ENCODE results near the gene PITPNC1.
"Not testable (repeated sequence)": the region's sequence is repeated elsewhere in the genome, so short reads cannot be mapped to it uniquely, and the experiment has no call there.

PITPNC1 gene

DNA sequence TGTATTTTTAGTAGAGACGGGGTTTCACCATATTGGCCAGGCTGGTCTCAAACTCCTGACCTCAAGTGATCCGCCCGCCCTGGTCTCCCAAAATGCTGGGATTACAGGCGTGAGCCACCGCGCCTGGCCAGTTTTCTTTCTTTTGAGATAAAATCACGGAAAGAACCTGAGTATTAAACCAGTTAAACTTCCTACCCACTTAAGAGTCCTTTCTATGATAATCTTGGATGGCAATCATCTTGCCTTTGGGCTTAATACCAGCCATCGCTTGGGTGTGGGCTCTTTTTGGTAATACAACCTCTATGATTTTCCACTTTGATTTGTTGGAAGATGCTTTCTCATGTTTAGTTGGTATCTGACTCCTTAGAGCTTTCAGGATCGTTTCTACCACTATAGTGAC lies 24.0 kb downstream of the PITPNC1 start:
- DNase-seq (ENCODE audit: low read depth) = no peak

DNA sequence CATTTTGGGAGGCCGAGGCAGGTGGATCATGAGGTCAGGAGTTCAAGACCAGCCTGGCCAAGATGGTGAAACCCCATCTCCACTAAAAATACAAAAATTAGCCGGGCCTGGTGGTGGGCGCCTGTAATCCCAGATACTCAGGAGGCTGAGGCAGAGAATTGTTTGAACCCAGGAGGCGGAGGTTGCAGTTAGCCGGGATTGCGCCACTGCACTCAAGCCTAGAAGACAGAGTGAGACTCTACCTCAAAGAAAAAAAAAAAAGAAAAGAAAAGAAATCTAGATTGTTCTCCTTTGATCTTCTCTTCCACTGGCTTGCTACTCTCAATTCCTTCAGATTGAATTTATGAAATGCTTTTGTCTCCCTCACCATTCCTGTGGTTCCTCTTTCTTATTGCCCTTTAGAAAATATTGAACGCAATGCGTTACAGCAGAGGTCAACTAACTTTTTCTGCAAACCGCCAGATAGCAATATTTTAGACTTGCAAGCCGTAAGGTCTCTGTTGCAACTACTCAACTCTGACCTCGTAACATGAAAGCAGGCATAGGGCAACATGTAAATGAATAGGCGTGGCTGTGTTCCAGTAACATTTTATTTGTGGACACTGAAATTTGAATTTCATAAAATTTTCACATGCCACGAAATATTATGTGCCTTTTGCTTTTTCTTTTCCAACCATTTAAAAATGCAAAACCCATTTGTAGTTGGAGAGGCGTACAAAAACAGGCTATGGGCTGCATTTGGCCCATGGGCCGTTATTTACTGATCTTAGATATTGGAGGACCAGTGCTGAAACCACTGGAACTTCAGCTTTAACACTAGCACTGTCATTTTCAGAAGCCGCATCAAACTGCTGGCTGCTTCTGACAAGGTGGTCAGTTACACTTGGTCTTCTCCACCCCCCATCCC lies 24.8 kb downstream of the PITPNC1 start:
- no peak for DNase-seq (ENCODE audit: low read depth)

- no peak for DNase-seq (ENCODE audit: low read depth)
Measured at GRCh38 chr17:67403065-67403464, 26.0 kb downstream of the PITPNC1 start.

- no peak for DNase-seq (ENCODE audit: low read depth)
Measured at GRCh38 chr17:67403483-67403882, 26.4 kb downstream of the PITPNC1 start.

GRCh38 chr17:67408455-67408830 lies 31.4 kb downstream of the PITPNC1 start:
- DNase-seq (ENCODE audit: low read depth) = not testable (repeated sequence)

DNA sequence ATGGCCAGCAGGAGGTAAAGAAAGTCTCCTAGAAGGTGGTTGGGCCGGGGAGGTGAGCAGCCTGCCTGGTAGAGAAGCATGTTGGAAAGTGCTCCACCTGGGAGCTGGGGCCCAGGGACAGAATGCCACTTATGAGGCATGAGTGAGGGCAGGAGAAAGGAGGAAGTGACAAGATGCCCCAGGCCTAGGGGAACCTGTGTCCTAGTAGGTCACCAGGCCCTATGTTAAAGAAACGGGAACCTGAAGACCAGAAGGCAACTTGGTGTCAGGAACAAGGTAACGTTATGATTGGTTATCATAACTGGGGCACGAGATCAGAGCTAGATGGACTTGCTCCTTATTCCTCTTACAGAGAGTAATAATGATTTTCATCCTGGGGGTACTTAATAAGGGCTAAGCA lies 34.3 kb downstream of the PITPNC1 start:
- DNase-seq (ENCODE audit: low read depth) = no peak

- DNase-seq (ENCODE audit: low read depth) = no peak
Measured at GRCh38 chr17:67412032-67412431, 35.0 kb downstream of the PITPNC1 start.

DNA sequence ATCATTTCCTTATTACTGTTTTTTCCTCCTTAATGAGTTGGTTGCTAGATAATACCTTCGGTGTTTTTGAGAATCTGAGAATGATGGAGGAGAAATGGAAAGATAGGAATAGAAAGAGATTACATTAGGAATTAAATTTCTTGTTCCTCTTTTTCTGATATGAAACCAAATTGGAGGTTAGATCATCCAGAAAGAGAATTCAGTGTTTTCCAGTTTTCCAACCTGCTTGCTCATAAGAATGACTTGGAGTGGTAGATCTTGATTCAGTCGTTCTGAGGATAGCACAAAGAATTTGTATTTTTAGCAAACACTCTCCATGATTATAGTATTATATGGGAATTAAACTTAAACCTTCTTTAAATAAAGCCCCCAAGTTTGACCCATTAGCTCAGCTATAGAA lies 35.9 kb downstream of the PITPNC1 start:
- no peak for DNase-seq (ENCODE audit: low read depth)

- no peak for DNase-seq (ENCODE audit: low read depth)
Measured at GRCh38 chr17:67413388-67413787, 36.3 kb downstream of the PITPNC1 start.

GRCh38 chr17:67414130-67414529 lies 37.0 kb downstream of the PITPNC1 start:
- no peak for DNase-seq (ENCODE audit: low read depth)

DNA sequence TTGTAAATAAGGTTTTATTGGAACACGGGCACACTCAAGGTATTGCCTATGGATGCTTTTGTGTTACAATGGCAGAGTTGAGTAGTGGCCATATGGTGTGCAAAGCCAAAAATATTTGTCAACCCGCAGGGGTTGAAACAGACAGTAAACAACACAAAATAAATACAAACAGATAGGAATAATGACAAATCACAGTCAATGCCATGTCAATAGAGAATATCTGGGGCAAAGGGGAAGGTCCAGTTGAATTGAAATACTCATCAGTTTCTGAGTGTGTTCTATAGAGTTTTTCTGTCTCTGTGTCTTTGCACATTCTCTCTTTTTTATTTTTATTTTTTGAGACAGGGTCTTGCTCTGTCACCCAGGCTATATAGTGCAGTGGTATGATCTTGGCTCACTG lies 37.5 kb downstream of the PITPNC1 start:
- no peak for DNase-seq (ENCODE audit: low read depth)

GRCh38 chr17:67415291-67415690 lies 38.2 kb downstream of the PITPNC1 start:
- DNase-seq (ENCODE audit: low read depth) = no peak

GRCh38 chr17:67417507-67417906 lies 40.4 kb downstream of the PITPNC1 start:
- no peak for DNase-seq (ENCODE audit: low read depth)

DNA sequence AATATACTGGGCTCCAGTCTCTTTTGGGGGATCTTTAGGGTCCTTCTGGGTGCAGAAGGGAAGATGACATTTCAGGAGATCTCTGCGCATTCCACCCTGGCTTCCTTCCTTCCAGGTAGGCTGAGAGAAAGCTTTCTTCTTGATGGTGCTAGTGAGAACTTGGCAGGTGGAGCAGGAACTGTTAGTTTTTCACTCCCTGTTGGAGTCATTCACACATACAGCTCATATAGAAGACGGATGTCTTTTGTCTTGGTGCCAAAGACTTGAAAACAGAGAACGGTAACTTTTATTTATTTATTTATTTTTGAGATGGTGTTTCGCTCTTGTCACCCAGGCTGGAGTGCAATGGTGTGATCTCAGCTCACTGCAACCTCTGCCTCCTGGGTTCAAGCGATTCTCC lies 43.9 kb downstream of the PITPNC1 start:
- DNase-seq (ENCODE audit: low read depth) = no peak

DNA sequence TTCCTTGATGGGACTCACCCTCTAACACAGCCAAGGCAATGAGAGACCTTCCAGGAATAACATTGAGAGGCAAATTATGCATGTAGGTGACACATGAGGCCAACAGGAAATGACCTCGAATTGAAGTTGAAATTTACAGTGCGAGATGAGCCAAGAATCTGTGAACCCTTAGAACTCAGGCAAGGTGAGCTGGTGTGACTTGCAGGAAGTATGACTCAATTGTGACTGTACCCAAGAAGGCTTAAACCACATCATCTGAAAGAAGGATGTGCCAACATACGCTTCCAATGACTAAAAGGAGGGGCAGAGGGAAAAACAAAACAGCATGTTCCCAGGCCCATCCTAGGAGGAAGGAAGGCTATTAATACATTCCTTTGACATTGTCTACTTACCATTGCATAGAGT lies 44.8 kb downstream of the PITPNC1 start:
- peak; percentile 100 for DNase-seq (ENCODE audit: low read depth)

GRCh38 chr17:67422296-67422695 lies 45.2 kb downstream of the PITPNC1 start:
- not testable (repeated sequence) for DNase-seq (ENCODE audit: low read depth)

DNA sequence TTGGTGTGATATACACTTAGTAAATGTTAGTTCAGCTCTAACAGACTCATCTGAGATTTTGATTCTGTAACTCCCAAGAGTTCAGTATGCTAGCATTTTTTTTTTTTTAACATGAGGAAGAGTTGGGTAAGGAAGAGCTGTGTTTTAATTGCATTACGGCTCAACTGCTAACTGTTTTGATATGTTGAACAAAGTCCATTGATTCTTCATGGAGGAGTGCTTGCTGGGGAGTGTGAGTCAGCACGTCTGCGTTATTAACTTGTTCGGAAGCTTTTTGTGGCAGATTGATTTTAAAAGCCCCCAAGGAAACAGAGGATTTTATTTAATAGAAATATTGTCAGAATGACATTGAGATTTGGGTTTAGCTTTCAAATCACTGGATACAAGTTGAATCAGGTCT lies 45.8 kb downstream of the PITPNC1 start:
- DNase-seq (ENCODE audit: low read depth) = no peak

DNA sequence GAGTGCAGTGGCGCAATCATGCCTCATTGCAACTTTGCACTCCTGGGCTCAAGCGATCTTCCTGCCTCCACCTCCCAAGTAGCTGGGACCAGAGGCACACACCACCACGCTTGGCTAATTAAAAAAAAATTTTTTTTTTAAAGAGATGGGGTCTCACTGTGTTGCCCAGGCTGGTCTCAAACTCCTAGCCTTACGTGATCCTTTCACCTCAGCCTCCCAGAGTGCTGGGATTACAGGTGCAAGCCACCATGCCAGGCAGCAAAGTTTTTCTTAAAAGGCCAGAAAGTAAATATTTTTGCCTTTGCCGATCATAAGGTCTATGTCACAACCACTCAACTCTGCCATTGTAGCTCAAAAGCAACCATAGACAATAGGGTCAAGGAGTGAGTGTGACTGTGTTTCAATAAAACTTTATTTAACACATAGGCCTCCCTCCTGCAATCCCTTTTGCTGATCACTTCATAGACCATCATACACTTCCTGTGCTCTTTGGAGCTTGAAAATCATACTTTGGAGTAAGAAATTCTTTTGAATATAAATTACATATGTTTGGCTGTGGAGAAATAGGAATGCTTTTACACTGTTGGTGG lies 48.6 kb downstream of the PITPNC1 start:
- DNase-seq (ENCODE audit: low read depth) = no peak

- DNase-seq (ENCODE audit: low read depth) = no peak
Measured at GRCh38 chr17:67427424-67427823, 50.3 kb downstream of the PITPNC1 start.

DNA sequence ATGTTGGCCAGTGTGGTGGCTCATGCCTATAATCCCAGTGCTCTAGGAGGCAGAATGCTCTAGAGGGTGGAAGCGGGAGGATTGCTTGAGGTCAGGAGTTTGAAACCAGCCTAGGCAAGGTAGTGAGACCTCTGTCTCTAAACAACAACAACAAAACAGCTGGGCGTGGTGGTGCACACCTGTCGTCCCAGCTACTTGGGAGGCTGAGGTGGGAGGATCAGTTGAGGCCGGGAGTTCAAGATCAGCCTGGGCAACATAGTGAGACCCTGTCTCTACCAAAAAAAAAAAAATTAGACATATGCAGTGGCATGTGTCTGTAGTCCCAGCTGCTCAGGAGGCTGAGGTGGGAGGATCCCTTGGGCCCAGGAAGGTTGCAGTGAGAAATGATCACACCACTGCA lies 53.4 kb downstream of the PITPNC1 start:
- DNase-seq (ENCODE audit: low read depth) = not testable (repeated sequence)

DNA sequence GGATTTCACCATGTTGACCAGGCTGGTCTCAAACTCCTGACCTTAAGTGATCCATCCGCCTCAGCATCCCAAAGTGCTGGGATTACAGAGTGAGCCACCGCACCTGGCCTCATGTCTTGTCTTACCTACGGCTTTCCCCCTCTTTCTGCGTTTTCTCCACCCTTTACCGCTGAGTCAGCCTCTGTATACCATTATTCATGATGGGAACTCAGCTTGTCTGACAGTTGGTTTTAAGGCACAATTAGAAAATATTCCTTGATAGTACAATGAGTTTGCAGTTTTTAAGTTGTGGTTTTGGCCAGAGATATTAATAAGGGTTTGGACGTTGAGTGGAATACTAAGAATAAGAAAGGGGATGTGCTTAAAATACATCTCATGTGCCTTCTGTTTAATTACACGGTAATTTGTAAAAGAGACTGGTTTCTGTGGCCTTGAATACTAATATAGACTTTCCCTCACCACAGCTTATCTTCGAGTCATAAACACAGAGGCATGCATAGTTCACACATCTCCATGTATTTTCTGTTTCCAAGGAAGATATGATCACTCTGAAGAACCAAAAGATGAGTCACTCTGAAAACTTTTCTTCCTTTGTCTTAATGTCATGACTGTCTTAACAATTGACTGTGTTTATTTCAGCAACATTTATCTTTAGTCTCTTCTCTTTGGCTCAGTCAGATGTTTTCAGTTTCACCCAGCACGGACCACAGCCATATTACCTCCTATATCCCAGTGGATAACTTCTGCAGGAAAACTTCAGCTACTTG lies 54.4 kb downstream of the PITPNC1 start:
- DNase-seq (ENCODE audit: low read depth) = peak; percentile 95

DNA sequence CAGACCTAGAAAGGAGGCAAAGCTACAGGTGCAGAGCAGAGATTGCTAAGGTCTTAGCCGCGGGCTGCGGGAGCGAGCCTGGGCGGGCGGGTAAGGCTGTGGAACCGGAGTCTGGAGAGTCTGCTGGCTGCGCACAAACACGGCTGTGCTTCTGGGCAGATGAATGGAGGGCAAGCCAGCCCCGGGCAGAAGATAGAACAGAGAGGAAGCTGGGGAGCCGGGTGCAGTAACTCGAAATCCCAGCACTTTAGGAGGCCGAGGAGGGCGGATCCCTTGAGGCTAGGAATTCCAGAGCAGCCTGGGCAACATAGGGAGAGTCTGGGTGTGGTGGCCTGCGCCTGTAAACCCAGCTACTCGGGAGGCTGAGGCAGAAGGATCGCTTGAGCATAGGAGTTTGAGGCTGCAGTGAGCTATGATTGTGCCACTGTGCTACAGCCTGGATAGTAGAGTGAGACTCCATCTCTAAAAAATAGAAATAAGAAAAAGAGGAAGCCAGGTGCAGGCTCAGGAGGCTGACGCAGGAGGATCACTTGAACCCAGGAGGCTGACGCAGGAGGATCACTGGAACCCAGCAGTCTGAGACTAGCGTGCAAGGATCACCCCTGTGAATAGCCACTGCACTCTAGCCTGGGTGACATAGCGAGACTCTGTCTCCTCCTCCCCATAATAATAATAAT lies 56.3 kb downstream of the PITPNC1 start:
- no peak for DNase-seq (ENCODE audit: low read depth)

All from ELR (cell line).